Stomach (tissue), 9 donors: ENCODE measurements around the gene SRPRA. TPM values are rescaled to one million over a fixed set of nuclear protein-coding genes. Genes with fewer than 3 reads are reported as not detected.

ENCODE experiments used
- DNase-seq, 2 donors: peaks; one replicate each; pipeline versions ENCODE4 v3.0.0 to v3.0.0-alpha.2; 2013 to 2019
- H3K27ac ChIP-seq, 5 donors: fragments of 200-600 bp in 4 of 5; sonication (generic) in 4 of 5; one replicate each; pipeline ENCODE4 v1.5.1; 2013 to 2019; ENCODE audit warnings: mild to moderate bottlenecking in 1 of 5, moderate library complexity in 1 of 5
- H3K27me3 ChIP-seq, 3 donors: fragments of 200-600 bp; sonication (generic); one replicate each; pipeline ENCODE4 v1.5.1; 2017 to 2019; ENCODE audit warnings: mixed run types in 1 of 3
- H3K36me3 ChIP-seq, 4 donors: fragments of 200-600 bp; sonication (generic); 1 replicate in 3 of 4; 2 replicates in 1 of 4; pipeline ENCODE4 v1.5.1; 2016 to 2019
- H3K4me1 ChIP-seq, 4 donors: fragments of 200-600 bp; sonication (generic); one replicate each; pipeline ENCODE4 v1.5.1; 2016 to 2019
- H3K4me3 ChIP-seq, 4 donors: fragments of 200-600 bp; sonication (generic) in 3 of 4; one replicate each; pipeline ENCODE4 v1.5.1; 2016 to 2019; ENCODE audit warnings: mild to moderate bottlenecking in 1 of 4
- H3K9me3 ChIP-seq, 4 donors: fragments of 200-600 bp; sonication (generic); one replicate each; pipeline ENCODE4 v1.5.1; 2016 to 2019
- EP300 ChIP-seq: sonication (generic); formaldehyde crosslinking; IDR thresholded peaks from one replicate; pipeline ENCODE4 v1.6.1; 2017; ENCODE audit warnings: antibody characterized with exemption
- POLR2A ChIP-seq, 4 donors: fragments of 450-650 bp; IDR thresholded peaks; one replicate each; pipeline ENCODE4 v1.6.1; 2016; ENCODE audit warnings: antibody characterized with exemption in 4 of 4, control low read depth in 2 of 4, mild to moderate bottlenecking in 1 of 4, moderate library complexity in 1 of 4
- POLR2AphosphoS5 ChIP-seq, 3 donors: sonication (generic); formaldehyde crosslinking; IDR thresholded peaks; one replicate each; pipeline ENCODE4 v1.6.1; 2016; ENCODE audit warnings: antibody characterized with exemption in 3 of 3
- WGBS, 5 donors: extraction: QIAGEN DNeasy Blood & Tissue Kit in 3 of 5; methylation state at CpG; one replicate each; pipeline versions ENCODE4 v1.1.5 to v1.1.7; 2013 to 2018; 5-methylcytosine and 5-hydroxymethylcytosine counted together
- intact Hi-C: fragments of 100-400 bp; cut with DNase I; formaldehyde crosslinking; loops from one replicate; pipeline ENCODE4 v1.15.1; 2023; ENCODE audit warnings: low total_unique reads
- polyA plus RNA-seq, 3 donors: library from polyadenylated mRNA; stranded (reverse); fragments of 200-250 nt; gene quantifications; one replicate each; pipeline ENCODE4 v1.2.3, GENCODE V29; 2013
- total RNA-seq, 5 donors: library from RNA; depleted of rRNA; stranded (reverse); fragments of >200 nt; gene quantifications; one replicate each; pipeline versions ENCODE4 v1.1.0 to v1.2.3, GENCODE V29; 2014 to 2016
- TF ChIP-seq, protein P1 (sequence below), 7 experiments: fragments of 450-650 bp in 4 of 7; fragments of 200-600 bp in 3 of 7; sonication (generic) in 3 of 7; IDR thresholded peaks; one replicate each; pipeline ENCODE4 v1.5.1; 2016 to 2019; ENCODE audit warnings: antibody characterized with exemption in 7 of 7, control low read depth in 2 of 7, mild to moderate bottlenecking in 1 of 7
- donor health status: healthy with polysubstance abuse.
- donor health status: Bipolar disorder and iron deficiency.
- donor health status: healthy.

Gene SRPRA
- total and polyA plus RNA-seq, 8 donors = 13.9 to 255 (median 48.7) TPM

- Histone ChIP-seq H3K9me3 (no peaks in the 10 kb centered on the region), H3K4me3 (peak overlapping the region; percentile 69 to 88 (median 80)), H3K4me1 (peaks cover 8 to 47% (median 24%) of the 10 kb centered on the region in 4 donors), H3K36me3 (peaks cover 2 to 14% (median 12%) of the 10 kb centered on the region in 4 donors), H3K27me3 (no peaks in the 10 kb centered on the region), H3K27ac (peak overlapping the region; percentile 90 to 100 (median 91))
- intact Hi-C loops = no loop called here
- DNase-seq = peak; percentile 34 to 81
- no peak for TF ChIP-seq POLR2AphosphoS5 (IDR thresholded peaks at IDR 0.05)
- WGBS, 5 donors = 0 to 5% (median 1%) methylated on average over 8 to 15 of the region's 15 CpGs
Measured at GRCh38 chr11:126282361-126282735, 13.7 kb upstream of the SRPRA start.

GRCh38 chr11:126281666-126282175 is 13.0 kb upstream of the SRPRA start:
- no peaks in the 10 kb centered on the region for H3K27me3 ChIP-seq
- 92 to 96% (median 92%) methylated on average over 10 of the region's 10 CpGs for WGBS, 5 donors
- no peak for DNase-seq
- H3K27ac ChIP-seq = peak overlapping the region in 4 of 5 donors; percentile 90 to 100 (median 94)
- peaks cover 8 to 47% (median 24%) of the 10 kb centered on the region in 4 donors for H3K4me1 ChIP-seq
- peaks cover 9 to 21% (median 16%) of the 10 kb centered on the region in 4 donors for H3K36me3 ChIP-seq
- peak overlapping the region in 3 of 4 donors; percentile 69 to 81 (median 79) for H3K4me3 ChIP-seq
- TF ChIP-seq POLR2AphosphoS5 (IDR thresholded peaks at IDR 0.05) (no peak), POLR2A (IDR thresholded peaks at IDR 0.05) (no peak), EP300 (no peak)
- TF ChIP-seq, protein P1, sequence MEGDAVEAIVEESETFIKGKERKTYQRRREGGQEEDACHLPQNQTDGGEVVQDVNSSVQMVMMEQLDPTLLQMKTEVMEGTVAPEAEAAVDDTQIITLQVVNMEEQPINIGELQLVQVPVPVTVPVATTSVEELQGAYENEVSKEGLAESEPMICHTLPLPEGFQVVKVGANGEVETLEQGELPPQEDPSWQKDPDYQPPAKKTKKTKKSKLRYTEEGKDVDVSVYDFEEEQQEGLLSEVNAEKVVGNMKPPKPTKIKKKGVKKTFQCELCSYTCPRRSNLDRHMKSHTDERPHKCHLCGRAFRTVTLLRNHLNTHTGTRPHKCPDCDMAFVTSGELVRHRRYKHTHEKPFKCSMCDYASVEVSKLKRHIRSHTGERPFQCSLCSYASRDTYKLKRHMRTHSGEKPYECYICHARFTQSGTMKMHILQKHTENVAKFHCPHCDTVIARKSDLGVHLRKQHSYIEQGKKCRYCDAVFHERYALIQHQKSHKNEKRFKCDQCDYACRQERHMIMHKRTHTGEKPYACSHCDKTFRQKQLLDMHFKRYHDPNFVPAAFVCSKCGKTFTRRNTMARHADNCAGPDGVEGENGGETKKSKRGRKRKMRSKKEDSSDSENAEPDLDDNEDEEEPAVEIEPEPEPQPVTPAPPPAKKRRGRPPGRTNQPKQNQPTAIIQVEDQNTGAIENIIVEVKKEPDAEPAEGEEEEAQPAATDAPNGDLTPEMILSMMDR (IDR thresholded peaks at IDR 0.05) = no peak
- intact Hi-C loops = no loop called here
- no peaks in the 10 kb centered on the region for H3K9me3 ChIP-seq

- 81 to 87% (median 83%) methylated on average over 6 of the region's 6 CpGs for WGBS, 5 donors
- TF ChIP-seq POLR2AphosphoS5 (IDR thresholded peaks at IDR 0.05) (no peak), POLR2A (IDR thresholded peaks at IDR 0.05) (no peak), EP300 (no peak)
- TF ChIP-seq, protein P1 (IDR thresholded peaks at IDR 0.05) = no peak
- intact Hi-C loops = no loop called here
Measured at GRCh38 chr11:126281245-126281644, 12.6 kb upstream of the SRPRA start.

DNA sequence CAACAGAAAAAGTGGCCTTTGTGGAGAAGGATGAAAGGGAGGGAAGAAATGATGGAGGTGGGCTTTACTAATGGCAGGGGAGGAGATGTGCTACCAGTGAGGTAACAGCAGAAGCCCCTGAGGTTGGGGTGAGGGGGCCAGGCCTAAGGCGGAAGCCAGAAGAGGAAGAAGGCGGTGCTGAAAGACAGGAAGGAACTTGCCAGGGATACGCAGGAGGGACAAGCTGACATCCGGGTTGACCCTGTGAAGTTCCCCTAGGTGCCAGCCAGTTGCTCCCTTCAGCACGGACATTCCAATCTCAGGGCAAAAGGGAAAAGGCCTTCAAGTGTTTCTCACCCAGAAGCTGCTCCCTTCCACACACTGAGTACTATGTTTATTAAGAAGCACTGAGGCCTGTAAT is 11.9 kb upstream of the SRPRA start:
- WGBS, 5 donors = 53 to 93% (median 79%) methylated on average over 5 of the region's 5 CpGs
- intact Hi-C loops = no loop called here
- H3K27ac ChIP-seq = peak overlapping the region in 2 of 5 donors; percentile 40 to 91
- H3K9me3 ChIP-seq = no peaks in the 10 kb centered on the region
- peak in 1 of 2 donors; percentile 28 for DNase-seq
- peaks cover 9 to 32% (median 26%) of the 10 kb centered on the region in 4 donors for H3K36me3 ChIP-seq
- H3K4me1 ChIP-seq = peaks cover 8 to 45% (median 24%) of the 10 kb centered on the region in 4 donors
- no peaks in the 10 kb centered on the region for H3K27me3 ChIP-seq
- TF ChIP-seq POLR2A (IDR thresholded peaks at IDR 0.05) (no peak), EP300 (no peak), POLR2AphosphoS5 (IDR thresholded peaks at IDR 0.05) (no peak)
- TF ChIP-seq, protein P1 (IDR thresholded peaks at IDR 0.05) = no peak
- no peak overlapping the region for H3K4me3 ChIP-seq

More at GRCh38 chr11:126281245-126281644, 12.6 kb upstream of the SRPRA start:
- peaks cover 9 to 25% (median 19%) of the 10 kb centered on the region in 4 donors for H3K36me3 ChIP-seq
- H3K4me1 ChIP-seq = peaks cover 8 to 47% (median 24%) of the 10 kb centered on the region in 4 donors
- H3K27ac ChIP-seq = peak overlapping the region in 2 of 5 donors; percentile 40 to 91
- H3K27me3 ChIP-seq = no peaks in the 10 kb centered on the region
- H3K9me3 ChIP-seq = no peaks in the 10 kb centered on the region
- no peak for DNase-seq
- H3K4me3 ChIP-seq = no peak overlapping the region

GRCh38 chr11:126279191-126279590 is 10.5 kb upstream of the SRPRA start:
- Histone ChIP-seq H3K4me1 (peaks cover 8 to 31% (median 15%) of the 10 kb centered on the region in 4 donors), H3K4me3 (no peak overlapping the region), H3K36me3 (peaks cover 12 to 45% (median 40%) of the 10 kb centered on the region in 4 donors), H3K27ac (no peak overlapping the region), H3K27me3 (no peaks in the 10 kb centered on the region), H3K9me3 (no peaks in the 10 kb centered on the region)
- intact Hi-C loops = no loop called here
- 69 to 78% (median 72%) methylated on average over 8 of the region's 8 CpGs for WGBS, 5 donors
- DNase-seq = no peak
- TF ChIP-seq POLR2AphosphoS5 (IDR thresholded peaks at IDR 0.05) (no peak), EP300 (no peak), POLR2A (IDR thresholded peaks at IDR 0.05) (no peak)
- TF ChIP-seq, protein P1 (IDR thresholded peaks at IDR 0.05) = no peak
